ENCODE measurements around the gene ZNF215.
"Not testable (repeated sequence)": the region's sequence is repeated elsewhere in the genome, so short reads cannot be mapped to it uniquely, and the experiment has no call there.

ZNF215 gene

DNA sequence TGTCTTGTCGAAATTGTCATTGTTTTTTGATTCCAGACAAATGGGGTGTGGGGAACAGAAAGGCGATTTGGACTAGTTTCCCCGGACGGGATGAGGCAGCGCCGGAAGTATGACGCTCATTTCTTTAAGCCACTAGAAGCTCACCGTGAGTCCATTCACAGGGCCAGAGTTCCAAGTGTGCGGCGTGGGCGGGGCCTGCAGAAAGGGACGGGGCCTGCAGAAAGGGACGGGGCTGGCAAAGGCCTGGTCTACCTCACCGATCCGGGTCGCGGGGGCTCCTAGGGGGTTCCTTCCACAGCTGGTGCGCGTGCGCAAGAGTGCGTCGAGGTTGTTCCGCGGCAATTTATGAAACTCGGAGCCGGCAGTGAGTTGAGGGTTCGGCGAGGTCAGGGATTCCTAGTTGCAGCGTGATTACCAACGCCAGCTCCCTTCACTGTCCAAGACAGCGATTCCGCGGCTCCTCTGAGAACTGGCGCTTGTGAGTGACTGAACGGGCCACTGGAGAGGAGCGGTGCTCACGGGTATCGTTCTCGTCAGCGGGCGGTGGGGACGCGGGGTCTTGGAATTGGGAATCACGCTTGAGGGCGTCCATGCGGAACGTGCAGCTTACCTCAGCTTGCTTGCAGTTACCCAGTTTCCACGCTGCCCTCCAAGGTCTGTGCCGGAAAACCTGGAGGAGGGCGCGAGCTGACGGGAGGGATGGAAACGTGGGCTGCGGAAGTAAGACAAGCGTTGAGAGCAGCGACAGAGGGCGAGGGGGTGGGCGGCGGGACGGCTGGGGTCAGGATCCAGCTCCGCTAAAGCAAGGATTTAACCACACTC is at the start of gene ZNF215:
Gene ZNF215 (plus strand): TSS at position 219 of the 822 bp plus-strand sequence. CDS start 5,847 bp downstream, outside the sequence.
- peak; percentile 3 for DNase-seq

DNA sequence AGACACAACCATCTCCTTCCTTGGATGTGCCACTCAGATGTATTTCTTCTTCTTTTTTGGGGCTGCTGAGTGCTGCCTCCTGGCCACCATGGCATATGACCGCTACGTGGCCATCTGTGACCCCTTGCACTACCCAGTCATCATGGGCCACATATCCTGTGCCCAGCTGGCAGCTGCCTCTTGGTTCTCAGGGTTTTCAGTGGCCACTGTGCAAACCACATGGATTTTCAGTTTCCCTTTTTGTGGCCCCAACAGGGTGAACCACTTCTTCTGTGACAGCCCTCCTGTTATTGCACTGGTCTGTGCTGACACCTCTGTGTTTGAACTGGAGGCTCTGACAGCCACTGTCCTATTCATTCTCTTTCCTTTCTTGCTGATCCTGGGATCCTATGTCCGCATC is 49.3 kb upstream of the ZNF215 start:
- no peak for DNase-seq

DNA sequence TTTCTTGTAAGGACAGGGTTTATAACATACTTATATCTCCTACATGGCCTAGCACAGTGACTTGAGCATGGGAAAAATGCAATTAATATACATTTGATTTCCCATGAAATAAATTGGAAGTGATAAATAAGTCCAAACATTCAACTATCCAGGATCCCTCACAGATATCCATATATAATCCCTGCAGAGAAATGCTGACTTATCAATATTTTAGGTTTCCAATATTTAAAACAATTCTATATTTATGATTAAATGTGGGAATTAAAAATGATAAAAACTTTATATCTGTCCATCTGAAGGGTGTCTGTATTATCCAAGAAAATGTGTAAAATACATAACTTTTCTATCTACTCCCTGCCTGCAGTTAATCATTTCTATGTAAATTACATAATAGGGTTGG is 43.5 kb upstream of the ZNF215 start:
- no peak for DNase-seq

DNA sequence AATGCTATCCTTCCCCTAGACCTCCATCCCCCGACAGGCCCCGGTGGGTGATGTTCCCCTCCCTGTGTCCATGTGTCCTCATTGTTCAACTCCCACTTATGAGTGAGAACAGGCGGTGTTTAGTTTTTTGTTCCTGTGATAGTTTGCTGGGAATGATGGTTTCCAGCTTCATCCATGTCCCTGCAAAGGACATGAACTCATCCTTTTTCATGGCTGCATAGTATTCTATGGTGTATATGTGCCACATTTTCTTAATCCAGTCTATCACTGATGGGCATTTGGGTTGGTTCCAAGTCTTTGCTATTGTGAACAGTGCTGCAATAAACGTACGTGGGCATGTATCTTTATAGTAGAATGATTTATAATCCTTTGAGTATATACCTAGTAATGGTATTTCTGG is 38.5 kb upstream of the ZNF215 start:
- not testable (repeated sequence) for DNase-seq

DNA sequence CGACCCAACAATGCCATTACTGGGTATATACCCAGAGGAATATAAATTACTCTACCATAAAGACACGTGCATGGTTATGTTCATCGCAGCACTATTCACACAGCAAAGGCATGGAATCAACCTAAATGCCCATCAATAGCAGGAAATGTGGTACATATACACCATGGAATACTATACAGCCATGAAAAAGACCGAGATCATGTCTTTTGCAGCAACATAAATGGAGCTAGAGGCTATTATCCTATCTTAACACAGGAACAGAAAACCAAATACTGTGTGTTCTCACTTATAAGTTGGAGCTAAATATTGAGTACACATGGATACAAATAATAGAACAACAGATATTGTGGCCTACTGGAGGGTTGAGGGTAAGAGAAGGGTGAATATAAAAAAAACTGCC is 37.4 kb upstream of the ZNF215 start:
- DNase-seq: no peak

DNA sequence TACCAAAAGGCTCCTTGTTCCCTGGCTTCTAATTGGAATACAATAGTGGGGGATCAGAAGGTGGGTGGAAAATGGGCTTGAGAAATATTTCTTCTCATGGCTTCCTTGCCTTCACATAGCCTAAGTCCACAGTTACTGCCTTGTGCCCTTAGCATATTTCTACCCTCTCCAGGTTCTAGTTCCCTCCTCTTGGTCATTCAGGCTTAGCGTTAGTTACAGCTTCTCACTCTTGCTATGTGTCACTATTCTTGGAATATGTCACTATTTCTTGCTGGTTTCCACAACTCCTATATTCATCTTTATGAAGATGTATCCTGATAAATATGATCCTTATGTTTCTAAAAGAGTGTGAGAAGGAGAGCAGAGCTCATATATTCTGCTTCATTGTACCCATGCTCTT is 36.4 kb upstream of the ZNF215 start:
- no peak for DNase-seq

DNA sequence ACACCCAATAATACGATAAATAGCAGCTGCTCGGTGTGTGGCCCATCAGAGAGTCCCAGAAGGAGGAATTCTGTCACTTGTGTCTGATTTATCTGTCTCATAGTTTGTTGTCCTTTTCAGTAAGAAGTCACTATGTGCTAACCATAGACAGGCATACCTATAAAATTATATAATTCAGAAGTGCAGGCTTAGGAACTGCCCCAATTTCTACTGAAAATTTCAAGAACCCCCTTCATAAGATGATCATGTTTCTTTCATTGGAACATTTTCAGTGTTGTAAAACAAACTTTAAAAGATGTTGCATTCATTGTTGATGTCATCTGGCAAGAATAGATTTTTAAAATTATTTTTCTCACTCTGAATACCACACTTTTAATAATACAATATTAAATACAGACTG is 33.8 kb upstream of the ZNF215 start, which contains the start of gene OR2D2:
Gene OR2D2 (minus strand): TSS at position 101 of the 400 bp plus-strand sequence. CDS start 0 bp downstream, at position 101.
- no peak for DNase-seq

DNA sequence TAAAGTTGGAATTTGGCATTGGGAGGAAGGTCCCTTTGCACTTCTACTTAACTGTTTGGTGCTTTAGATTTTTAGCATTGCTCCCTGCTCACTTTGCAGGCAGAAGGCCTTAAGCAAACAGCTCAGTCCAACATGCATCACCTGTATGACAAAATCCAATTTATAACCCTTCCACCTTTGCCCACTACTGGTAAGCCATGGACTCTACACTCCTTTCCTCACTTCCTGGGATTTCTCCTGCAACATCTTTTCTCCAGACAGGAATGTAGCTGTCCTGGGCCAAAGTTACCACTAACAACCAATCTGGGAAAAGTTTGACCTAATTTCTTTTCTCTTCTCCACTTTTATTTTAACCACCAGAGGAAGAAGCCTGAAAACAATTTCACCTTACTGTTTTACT is 32.1 kb upstream of the ZNF215 start:
- no peak for DNase-seq

DNA sequence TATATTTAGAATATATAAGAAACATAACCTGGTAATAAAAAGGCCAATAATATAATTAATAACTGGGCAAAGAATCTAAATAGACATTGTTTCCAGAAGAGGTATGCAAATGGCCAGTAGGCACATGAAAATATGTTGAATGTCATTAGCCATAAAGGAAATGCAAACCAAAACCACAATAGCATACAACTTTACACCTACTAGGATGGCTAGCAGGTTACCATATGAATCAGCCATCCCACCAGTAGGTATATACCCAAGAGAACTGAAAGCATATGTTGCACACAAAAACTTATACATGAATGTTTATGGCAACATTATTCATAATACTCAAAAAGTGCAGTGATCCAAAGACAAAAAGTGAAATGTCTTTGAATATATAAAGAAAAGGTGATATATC is 31.2 kb upstream of the ZNF215 start:
- DNase-seq: no peak

DNA sequence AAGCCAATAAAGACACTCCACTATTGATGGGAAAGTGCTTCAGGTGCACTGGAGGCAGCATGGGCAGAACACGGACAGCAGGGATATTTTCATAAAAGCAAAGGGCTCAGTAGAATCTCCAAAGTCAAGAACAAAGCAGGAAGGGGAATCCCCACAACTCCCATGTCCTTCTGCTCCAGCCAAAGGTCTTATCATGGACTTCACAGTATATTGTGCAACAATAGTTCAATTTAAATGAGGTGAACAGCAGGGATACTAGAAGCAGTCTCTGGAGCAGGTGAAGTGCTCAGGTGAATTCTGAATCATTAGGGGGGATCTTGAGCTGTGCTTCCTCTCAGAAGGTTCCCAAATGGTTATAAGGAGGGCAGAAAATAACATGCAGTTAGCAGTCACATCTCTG is 27.3 kb upstream of the ZNF215 start:
- no peak for DNase-seq

DNA sequence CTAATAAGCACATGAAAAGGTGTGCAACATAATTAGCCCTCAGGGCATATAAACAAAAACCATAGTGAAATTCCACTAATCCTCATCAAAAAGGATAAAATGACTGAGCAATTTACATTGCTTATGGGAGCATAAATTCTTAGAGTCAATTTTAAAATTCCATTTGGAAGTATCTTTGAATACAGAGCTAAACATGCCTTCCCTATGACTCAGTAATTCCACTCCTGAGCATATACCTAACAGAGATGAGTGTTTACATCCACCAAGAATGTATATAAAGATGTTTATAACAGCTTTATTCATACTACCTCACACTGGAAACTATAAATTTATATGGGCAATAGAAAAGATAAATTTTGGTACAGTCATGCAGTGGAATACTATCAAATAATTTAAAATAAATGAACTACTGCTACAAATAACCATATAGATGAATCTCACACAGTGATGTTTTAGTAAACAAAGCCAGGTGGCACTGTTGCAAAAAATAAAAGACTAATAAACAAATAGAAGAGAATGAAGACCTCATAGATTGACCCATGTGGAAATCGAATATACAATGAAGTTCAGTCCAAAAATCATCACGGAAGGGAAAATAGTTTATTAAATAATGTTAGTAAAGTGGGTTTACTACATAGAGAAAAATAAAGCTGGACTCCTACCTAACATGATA is 25.8 kb upstream of the ZNF215 start:
- no peak for DNase-seq

DNA sequence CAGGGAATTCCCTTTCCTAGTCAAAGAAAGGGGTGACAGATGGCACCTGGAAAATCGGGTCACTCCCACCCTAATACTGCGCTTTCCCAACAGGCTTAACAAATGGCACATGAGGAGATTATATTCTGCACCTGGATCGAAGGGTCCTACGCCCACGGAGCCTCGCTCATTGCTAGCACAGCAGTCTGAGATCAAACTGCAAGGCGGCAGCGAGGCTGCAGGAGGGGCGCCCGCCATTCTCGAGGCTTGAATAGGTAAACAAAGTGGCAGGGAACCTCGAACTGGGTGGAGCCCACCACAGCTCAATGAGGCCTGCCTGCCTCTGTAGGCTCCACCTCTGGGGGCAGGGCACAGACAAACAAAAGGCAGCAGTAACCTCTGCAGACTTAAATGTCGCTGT is 21.4 kb upstream of the ZNF215 start:
- not testable (repeated sequence) for DNase-seq

DNA sequence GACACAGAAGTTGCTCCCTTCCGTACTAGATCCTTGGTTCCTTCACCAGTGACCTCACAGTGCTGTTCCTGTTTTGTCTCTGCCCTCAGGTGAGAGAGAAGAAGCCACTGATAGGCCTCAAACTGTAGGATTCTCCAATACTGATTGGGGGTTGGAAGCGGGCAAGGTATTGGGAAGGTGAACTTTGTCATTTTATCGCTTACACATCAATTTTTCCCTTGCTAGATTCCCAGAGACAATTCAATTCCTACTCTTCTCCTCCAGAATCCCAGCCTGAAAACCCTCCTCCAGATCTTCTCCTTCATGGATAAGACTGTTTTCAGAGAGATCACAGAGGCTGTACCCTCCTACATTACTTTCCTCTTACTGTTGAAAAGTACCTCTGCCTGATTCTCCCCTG is 14.8 kb upstream of the ZNF215 start:
- DNase-seq: no peak

DNA sequence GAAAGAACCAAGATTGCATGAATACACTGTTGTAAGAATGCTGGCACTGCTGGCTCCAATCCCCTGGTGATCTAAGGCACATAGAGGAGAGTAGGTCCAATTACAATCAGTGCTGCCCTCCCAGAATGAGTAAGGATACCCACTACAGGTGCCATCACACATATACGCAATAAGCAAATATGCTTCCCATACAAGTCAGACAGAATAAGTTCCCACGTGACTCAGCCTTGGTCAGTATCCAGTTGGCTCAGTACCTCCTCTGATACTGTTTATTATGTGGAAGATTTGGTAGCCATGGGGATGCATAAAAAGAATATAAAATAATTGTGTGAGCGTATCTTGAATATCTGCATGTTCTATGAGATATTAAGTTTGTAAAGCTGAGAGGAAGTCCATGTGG is 14.3 kb upstream of the ZNF215 start:
- DNase-seq: no peak

DNA sequence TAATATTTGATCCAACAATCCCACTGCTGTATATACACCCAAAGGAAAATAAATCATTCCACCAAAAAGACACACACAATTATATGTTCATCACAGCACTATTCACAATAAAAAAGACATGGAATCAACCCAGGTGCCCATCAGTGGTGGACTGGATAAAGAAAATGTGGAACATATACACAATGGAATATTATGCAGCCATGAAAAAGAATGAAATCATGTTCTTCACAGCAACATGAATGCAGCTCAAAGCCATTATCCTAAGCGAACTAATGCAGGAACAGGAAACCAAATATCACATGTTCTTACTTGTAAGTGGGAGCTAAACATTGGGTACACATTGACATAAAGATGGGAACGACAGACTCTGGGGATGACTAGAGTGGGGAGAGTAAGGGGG is 6.5 kb upstream of the ZNF215 start:
- no peak for DNase-seq

DNA sequence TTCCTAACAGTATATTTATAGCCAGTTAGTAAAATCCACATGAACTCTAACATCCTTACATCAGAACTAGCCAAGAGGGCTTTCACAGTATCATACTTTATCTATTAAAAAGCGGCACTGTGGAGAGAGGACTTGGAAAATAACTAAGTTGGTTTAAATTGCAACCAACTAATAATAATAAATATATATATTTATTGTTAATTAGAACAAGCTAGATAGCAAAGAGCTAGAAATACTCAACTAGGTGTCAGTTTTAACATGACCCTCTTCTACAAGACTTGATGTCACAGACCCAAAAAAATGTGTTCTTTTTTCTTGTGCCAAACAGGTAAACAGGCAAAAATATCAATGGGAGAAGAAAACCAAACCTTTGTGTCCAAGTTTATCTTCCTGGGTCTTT is 5.5 kb upstream of the ZNF215 start, which contains the start of gene OR2D3:
Gene OR2D3 (plus strand): TSS at position 301 of the 400 bp plus-strand sequence. CDS start 0 bp downstream, at position 301.
- no peak for DNase-seq

DNA sequence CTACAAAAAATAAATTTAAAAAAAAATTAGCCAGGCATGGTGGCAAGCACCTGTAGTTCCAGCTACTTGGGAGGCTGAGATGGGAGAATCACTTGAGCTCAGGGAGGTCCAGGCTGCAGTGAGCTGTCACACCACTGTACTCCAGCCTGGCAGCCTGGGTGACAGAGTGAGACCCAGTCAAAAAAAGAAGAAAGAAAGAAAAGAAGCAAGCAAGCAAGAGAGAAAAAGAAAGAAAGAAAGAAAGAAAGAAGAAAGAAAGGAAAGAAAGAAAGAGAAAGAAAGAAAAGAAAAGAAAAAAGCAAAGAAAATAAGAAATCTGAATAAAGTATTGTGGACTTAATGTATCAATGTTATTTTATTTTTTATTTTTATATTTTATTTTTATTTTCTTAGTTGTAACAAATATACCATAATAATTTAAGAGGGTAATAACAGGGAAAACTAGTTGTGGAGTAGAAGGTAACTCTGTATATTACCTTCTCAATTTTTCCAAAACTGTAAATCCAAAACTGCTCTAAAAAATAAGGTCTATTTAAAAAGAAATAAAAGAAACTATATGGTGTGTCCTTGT is 1.1 kb upstream of the ZNF215 start:
- DNase-seq: no peak

DNA sequence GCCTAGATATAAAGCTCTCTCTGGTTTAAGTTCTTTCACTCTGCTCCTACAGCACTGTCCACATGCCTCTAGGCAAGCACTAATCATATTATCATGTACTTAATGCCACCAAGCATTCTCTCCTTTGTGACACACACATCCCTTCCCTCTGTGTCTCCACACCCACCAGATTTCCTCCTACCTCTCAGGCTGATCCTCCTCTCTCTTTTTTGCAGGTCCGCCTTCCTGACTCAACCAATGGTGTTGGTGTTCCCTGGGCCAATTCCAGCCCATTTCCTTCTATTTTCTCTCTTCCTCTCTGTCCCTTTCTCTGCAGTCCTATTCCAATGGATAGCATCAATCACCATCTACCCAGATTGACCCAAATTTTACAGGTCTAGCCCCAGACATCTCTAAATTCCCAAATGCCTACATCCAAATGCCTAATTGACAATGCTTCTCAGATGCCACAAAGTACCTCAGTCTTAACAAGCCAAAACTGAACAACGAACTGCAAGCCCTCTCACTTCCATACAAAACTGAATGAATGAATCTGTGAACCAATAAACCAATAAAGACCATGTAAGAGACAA is 504 bp upstream of the ZNF215 start:
- DNase-seq: no peak

DNA sequence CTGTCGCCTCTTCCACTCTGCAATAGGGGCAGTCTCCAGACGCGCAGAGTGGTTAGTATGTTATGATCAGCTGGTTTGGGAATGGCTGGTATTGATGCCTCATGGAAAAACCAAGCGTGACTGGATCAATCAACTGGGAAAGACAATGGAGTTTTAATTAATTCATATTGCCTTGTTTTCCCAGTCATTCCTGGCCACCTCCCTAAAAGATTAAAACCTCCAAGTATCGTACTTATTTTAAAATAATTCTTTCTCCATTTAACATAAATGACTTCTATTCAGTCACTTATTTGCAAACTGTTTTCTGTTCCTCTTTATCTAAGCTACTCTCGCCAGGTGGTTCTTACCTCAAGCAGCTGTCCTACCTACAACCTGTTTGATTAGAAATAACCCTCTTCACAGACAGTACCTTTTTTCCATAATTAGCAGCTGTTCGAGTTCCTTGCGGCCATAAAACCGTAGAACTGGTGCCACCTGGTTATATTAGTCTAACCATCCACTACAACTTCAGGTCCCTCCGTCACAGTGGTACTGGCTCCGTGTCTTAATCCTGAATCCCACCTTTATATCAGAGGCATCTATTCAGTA is 898 bp downstream of the ZNF215 start:
- DNase-seq: no peak

DNA sequence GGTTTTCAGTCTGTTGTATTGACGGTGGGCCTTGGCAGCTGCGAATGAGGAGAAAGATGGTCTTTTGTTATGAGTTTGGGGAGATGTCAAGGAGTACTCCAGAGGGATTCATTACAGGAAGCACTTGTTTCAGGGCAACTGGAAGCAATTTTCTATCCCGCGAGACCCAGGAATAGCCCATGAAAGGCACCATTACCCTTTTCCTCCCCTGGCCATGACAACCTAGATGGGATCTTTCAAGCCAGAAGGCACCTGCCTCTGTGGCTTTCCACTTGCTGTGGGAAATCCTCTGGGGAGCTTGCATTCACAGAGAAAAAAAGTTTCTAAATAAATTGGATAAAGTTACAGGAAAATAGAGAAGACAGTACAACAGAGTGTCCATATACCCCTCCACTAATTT is 2.7 kb downstream of the ZNF215 start:
- no peak for DNase-seq

DNA sequence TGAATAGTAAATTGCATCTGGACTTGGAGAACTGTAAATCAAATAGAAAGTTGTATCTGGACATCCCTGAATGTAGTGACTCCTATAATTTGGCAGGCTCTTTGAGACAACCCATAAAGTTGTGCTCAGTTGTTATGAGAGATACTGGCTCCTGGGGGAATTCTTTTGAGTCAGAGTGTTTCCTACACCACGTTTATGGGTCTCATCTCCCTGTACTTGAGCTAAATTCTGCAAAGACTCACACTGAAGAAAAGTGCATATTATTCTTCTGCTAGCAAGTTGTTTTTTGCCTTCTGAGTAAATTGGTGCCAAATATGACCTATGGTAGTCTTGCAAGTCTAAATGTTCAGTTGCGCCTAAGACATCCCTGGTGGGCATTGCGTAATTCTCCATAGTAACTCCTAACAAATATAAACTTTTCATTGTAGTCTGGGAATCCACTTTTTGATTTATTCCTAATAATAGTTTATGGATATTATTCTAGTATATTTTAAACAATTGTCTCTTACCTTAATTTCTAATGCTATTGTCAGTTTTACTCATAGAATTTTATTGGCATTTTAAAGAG is 5.0 kb downstream of the ZNF215 start:
- DNase-seq: no peak

DNA sequence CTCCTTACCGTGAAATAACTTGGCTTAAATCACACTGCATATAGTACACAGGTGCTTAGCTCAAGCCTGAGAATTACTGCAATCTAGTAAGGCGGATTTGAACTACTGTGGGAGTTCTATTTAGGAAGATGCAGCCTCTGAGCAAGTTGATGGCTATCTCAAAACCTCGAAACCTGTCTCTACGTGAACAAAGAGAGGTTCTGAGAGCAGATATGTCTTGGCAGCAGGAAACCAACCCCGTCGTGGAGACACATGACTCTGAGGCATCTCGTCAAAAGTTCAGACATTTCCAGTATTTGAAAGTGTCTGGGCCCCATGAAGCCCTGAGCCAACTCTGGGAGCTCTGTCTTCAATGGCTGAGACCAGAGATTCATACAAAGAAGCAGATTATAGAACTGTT is 5.9 kb downstream of the ZNF215 start:
- no peak for DNase-seq

DNA sequence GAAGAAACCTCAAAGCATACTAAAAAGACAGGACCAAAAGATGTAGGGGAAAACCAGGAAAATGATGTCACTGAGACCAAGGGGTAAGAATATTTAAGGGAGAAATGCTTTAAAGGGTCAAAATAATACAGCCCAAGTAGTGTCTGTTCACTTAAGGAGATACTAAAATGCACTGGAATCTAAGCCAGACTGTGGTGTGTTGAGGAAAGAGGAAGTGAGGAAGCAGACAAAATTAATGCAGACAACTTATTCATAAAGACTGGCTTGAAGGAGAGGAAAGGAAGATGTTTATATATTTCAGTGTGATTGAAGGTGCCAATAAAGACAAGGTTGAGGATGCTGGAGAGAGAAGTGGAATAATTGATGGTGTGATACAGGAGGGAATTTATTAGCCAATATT is 15.7 kb downstream of the ZNF215 start:
- no peak for DNase-seq

Data from CD4-positive, alpha-beta T cell treated with Interleukin-12 subunit alpha and Interleukin-12 subunit beta, for 1 hour (primary cell).